CD4-positive, alpha-beta memory T cell (primary cell): ENCODE measurements around the gene LSM14B. TPM values are rescaled to one million over a fixed set of nuclear protein-coding genes. Genes with fewer than 3 reads are reported as not detected.

Source experiments
- CTCF ChIA-PET: fragments of 350-600 bp; sonication (Branson Sonifier 250); formaldehyde crosslinking; loops from one replicate; lab custom pipeline; 2021; ENCODE audit warnings: inconsistent platforms; ENCODE audit not compliant: partially characterized antibody; lab: Charles Lee
- POLR2A ChIA-PET: fragments of 350-600 bp; sonication (Branson Sonifier 250); formaldehyde crosslinking; loops from one replicate; lab custom pipeline; 2021; ENCODE audit not compliant: partially characterized antibody; lab: Charles Lee
- DNase-seq, 5 donors: peaks; one replicate each; pipeline versions ENCODE4 v3.0.0 to v3.0.0-alpha.2; 2020 to 2022; ENCODE audit warnings: mixed read lengths in 1 of 5
- H3K27ac ChIP-seq: one replicate; pipeline ENCODE4 v1.7.0; 2013; ENCODE audit warnings: low read depth, low read length
- H3K27me3 ChIP-seq: 2 replicates; pipeline ENCODE4 v1.7.0; 2013; ENCODE audit warnings: mild to moderate bottlenecking, low read length, moderate library complexity; ENCODE audit not compliant: insufficient read depth
- H3K36me3 ChIP-seq: 2 replicates; pipeline ENCODE4 v1.7.0; 2013; ENCODE audit warnings: mild to moderate bottlenecking, low read length, moderate library complexity; ENCODE audit not compliant: insufficient read depth
- H3K4me1 ChIP-seq: 2 replicates; pipeline ENCODE4 v1.7.0; 2013; ENCODE audit warnings: mild to moderate bottlenecking, low read length, moderate library complexity; ENCODE audit not compliant: insufficient read depth
- H3K4me3 ChIP-seq, 2 donors: one replicate each; pipeline ENCODE4 v1.7.0; 2013; ENCODE audit warnings: low read length in 2 of 2, mild to moderate bottlenecking in 1 of 2
- H3K9me3 ChIP-seq, 2 donors: one replicate each; pipeline ENCODE4 v1.7.0; 2013; ENCODE audit warnings: low read length in 2 of 2, control low read depth in 1 of 2; ENCODE audit not compliant: control insufficient read depth in 1 of 2
- H3K27ac Mint-ChIP-seq, 7 donors: one replicate each; pipeline ENCODE4 v1.8.0; 2020 to 2021; ENCODE audit warnings: mixed read lengths in 7 of 7, mild to moderate bottlenecking in 6 of 7, inconsistent platforms in 3 of 7, moderate library complexity in 3 of 7
- H3K27me3 Mint-ChIP-seq, 2 donors: one replicate each; pipeline ENCODE4 v1.8.0; 2020 to 2021; ENCODE audit warnings: mixed read lengths in 2 of 2
- H3K36me3 Mint-ChIP-seq, 2 donors: one replicate each; pipeline ENCODE4 v1.8.0; 2020 to 2021; ENCODE audit warnings: mixed read lengths in 2 of 2, inconsistent platforms in 1 of 2, mild to moderate bottlenecking in 1 of 2
- H3K4me1 Mint-ChIP-seq, 4 donors: one replicate each; pipeline ENCODE4 v1.8.0; 2020 to 2021; ENCODE audit warnings: mixed read lengths in 4 of 4, mild to moderate bottlenecking in 1 of 4
- H3K4me3 Mint-ChIP-seq, 8 donors: one replicate each; pipeline ENCODE4 v1.8.0; 2020 to 2021; ENCODE audit warnings: mixed read lengths in 8 of 8, mild to moderate bottlenecking in 7 of 8, moderate library complexity in 6 of 8, inconsistent platforms in 3 of 8
- H3K9me3 Mint-ChIP-seq, 8 donors: one replicate each; pipeline ENCODE4 v1.8.0; 2020 to 2021; ENCODE audit warnings: mixed read lengths in 8 of 8, mild to moderate bottlenecking in 5 of 8, inconsistent platforms in 3 of 8, moderate library complexity in 1 of 8
- intact Hi-C: fragments of 100-400 bp; cut with micrococcal nuclease; formaldehyde crosslinking; loops from one replicate; pipeline ENCODE4 v1.15.1; 2023
- polyA plus RNA-seq, 2 donors: library from polyadenylated mRNA; unstranded; fragments of 300-500 nt; fragmentation: Illumina TruSeq; gene quantifications; one replicate each; pipeline ENCODE4 v1.2.3, GENCODE V29; 2021
- total RNA-seq, 2 experiments: library from RNA; stranded (reverse); gene quantifications; one replicate each; pipeline ENCODE4 v1.2.3, GENCODE V29; 2021

LSM14B gene
- total and polyA plus RNA-seq, 4 experiments from 2014 or later = 0.78 to 50.3 (median 24.8) TPM

DNA sequence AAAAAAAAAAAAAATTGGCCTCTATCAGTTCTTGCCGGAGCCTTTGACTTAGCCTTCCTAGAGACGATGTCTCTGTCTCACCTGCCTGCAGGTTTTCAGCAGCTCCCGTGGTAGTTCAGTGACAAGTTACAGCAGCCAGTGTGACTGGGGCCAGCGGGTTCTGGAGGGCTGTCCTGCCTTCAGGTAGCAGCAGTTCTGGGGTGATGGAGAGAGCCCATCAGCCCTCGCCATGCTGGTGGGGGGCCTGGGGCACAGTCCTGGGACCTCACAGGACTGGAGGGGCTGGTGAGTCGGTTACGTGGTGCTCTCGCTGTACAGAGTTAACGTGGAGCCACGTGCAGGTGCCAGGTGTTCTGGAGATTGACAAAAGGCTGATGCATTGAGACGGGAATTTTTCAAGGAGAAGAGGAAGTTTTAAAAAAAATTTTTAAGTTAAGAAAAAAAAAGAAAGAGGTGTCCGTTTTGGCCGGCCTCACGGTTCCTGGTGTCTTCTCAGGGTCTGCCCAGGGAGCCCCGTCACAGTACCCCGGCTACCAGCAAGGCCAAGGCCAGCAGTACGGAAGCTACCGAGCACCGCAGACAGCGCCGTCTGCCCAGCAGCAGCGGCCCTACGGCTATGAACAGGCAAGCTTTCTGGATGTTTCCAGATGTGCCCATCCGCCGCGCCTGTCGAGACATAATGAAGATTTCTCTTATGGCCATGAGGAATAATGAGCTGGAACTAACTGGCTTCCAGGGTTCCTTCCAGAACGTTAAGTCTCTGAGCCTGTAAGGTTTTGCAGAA lies 51.9 kb downstream of the LSM14B start:
- H3K27ac Mint-ChIP-seq = peak overlapping the region in 1 of 7 donors; percentile 42
- no peaks in the 10 kb centered on the region for H3K4me1 Mint-ChIP-seq
- ChIA-PET CTCF (interaction anchor here (0.9 kb wide), 1 partner anchor 163 kb away, joined by 3 read pairs; no protein-coding TSS in a partner anchor), POLR2A (no interaction called here)
- H3K4me3 Mint-ChIP-seq = no peak overlapping the region
- Histone ChIP-seq H3K36me3 (peaks cover 4% of the 10 kb centered on the region), H3K27ac (no peak overlapping the region), H3K9me3 (no peaks in the 10 kb centered on the region), H3K4me1 (no peaks in the 10 kb centered on the region), H3K27me3 (no peaks in the 10 kb centered on the region), H3K4me3 (no peak overlapping the region)
- intact Hi-C loops = no loop called here
- H3K36me3 Mint-ChIP-seq = peaks cover 10 to 25% of the 10 kb centered on the region in 2 donors
- no peaks in the 10 kb centered on the region for H3K9me3 Mint-ChIP-seq
- H3K27me3 Mint-ChIP-seq = no peaks in the 10 kb centered on the region
- no peak for DNase-seq

DNA sequence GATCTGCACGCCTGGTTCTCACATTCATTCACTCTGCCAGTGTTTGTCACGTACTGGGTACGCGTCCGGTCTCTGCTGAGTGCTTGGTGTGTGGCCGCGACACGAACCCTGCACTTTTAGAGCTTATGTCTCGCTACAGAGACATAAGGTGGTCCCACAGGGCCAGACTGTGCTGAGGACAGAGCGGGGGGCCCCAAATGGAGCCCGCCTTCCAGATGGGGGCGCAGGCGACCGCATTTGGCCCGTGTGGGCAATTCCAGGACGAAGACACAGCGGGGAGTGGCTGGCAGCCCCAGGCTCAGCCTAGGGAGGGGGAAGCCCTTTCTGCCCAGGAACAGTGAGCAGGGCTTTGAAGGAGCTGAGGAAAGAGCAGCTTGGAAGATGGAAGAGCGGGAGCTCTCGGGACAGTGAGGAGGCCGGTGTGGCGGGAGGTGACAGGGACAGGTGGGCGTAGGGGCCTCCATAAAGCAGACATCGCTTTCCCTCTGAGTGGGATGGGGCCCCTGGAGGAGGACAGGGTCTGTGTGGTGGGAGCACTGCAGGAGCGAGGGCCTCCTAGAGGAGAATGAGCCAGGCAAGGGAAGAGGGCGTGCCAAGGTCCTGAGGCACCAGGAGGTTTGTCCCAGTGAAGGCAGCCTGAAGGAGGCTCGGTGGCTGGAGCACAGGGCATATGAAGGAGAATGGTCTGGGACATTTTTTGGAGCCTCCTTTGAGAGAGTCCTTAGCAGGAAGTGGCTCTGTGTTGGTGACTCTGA lies 52.8 kb downstream of the LSM14B start:
- H3K27ac Mint-ChIP-seq = peak overlapping the region in 3 of 7 donors; percentile 12 to 68 (median 47)
- peaks cover 4% of the 10 kb centered on the region for H3K36me3 ChIP-seq
- no peaks in the 10 kb centered on the region for H3K9me3 Mint-ChIP-seq
- ChIA-PET POLR2A (no interaction called here), CTCF (interaction anchor here (0.9 kb wide), 1 partner anchor 164 kb away, joined by 3 read pairs; no protein-coding TSS in a partner anchor)
- H3K27me3 Mint-ChIP-seq = no peaks in the 10 kb centered on the region
- no peaks in the 10 kb centered on the region for H3K9me3 ChIP-seq
- H3K36me3 Mint-ChIP-seq = peaks cover 10 to 20% of the 10 kb centered on the region in 2 donors
- H3K27ac ChIP-seq = no peak overlapping the region
- no peak overlapping the region for H3K4me3 ChIP-seq
- H3K4me1 Mint-ChIP-seq = no peaks in the 10 kb centered on the region
- no peaks in the 10 kb centered on the region for H3K27me3 ChIP-seq
- DNase-seq = no peak
- H3K4me3 Mint-ChIP-seq = peak overlapping the region in 1 of 8 donors; percentile 15
- intact Hi-C loops = no loop called here
- H3K4me1 ChIP-seq = no peaks in the 10 kb centered on the region

DNA sequence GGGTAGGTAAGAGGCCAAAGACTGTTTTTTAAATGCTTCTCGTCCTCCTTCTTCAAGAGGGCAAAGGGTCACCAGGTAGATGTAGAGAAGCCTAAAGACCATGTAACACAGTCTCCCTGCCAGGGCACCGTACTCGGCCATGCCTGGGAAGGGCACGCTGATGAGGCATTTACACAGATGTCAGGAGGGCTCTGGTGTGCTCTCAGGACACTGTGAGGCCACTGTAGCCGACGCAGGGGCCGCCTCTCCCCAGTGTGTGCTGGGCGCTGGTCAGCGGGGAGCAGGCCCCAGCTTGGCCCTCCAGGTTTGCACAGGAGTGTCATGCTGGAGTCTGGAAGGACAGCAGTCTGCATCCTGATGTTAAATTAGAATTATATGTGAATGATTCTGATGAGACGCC lies 53.4 kb downstream of the LSM14B start:
- Mint-ChIP-seq H3K36me3 (peaks cover 10 to 20% of the 10 kb centered on the region in 2 donors), H3K27ac (peak overlapping the region in 1 of 7 donors; percentile 68), H3K9me3 (no peaks in the 10 kb centered on the region), H3K4me3 (no peak overlapping the region), H3K27me3 (no peaks in the 10 kb centered on the region), H3K4me1 (no peaks in the 10 kb centered on the region)
- Histone ChIP-seq H3K9me3 (no peaks in the 10 kb centered on the region), H3K27ac (no peak overlapping the region), H3K4me1 (no peaks in the 10 kb centered on the region), H3K4me3 (no peak overlapping the region), H3K36me3 (peaks cover 4% of the 10 kb centered on the region), H3K27me3 (no peaks in the 10 kb centered on the region)
- POLR2A ChIA-PET = no interaction called here
- intact Hi-C loops = no loop called here
- no peak for DNase-seq
- CTCF ChIA-PET = no interaction called here

GRCh38 chr20:62176866-62177265 lies 54.6 kb downstream of the LSM14B start:
- Histone ChIP-seq H3K36me3 (peaks cover 4% of the 10 kb centered on the region), H3K4me1 (peaks cover 3% of the 10 kb centered on the region), H3K27ac (no peak overlapping the region), H3K27me3 (no peaks in the 10 kb centered on the region), H3K9me3 (no peaks in the 10 kb centered on the region), H3K4me3 (no peak overlapping the region)
- intact Hi-C loops = no loop called here
- peaks cover 3 to 4% (median 3%) of the 10 kb centered on the region in 4 donors for H3K4me1 Mint-ChIP-seq
- DNase-seq = no peak
- CTCF ChIA-PET = no interaction called here
- H3K9me3 Mint-ChIP-seq = no peaks in the 10 kb centered on the region
- POLR2A ChIA-PET = no interaction called here
- peaks cover 10 to 18% of the 10 kb centered on the region in 2 donors for H3K36me3 Mint-ChIP-seq
- H3K27ac Mint-ChIP-seq = peak overlapping the region in 1 of 7 donors; percentile 36
- no peak overlapping the region for H3K4me3 Mint-ChIP-seq
- no peaks in the 10 kb centered on the region for H3K27me3 Mint-ChIP-seq

GRCh38 chr20:62177307-62177706 lies 55.0 kb downstream of the LSM14B start:
- DNase-seq = no peak
- intact Hi-C loops = no loop called here
- H3K9me3 Mint-ChIP-seq = no peaks in the 10 kb centered on the region

DNA sequence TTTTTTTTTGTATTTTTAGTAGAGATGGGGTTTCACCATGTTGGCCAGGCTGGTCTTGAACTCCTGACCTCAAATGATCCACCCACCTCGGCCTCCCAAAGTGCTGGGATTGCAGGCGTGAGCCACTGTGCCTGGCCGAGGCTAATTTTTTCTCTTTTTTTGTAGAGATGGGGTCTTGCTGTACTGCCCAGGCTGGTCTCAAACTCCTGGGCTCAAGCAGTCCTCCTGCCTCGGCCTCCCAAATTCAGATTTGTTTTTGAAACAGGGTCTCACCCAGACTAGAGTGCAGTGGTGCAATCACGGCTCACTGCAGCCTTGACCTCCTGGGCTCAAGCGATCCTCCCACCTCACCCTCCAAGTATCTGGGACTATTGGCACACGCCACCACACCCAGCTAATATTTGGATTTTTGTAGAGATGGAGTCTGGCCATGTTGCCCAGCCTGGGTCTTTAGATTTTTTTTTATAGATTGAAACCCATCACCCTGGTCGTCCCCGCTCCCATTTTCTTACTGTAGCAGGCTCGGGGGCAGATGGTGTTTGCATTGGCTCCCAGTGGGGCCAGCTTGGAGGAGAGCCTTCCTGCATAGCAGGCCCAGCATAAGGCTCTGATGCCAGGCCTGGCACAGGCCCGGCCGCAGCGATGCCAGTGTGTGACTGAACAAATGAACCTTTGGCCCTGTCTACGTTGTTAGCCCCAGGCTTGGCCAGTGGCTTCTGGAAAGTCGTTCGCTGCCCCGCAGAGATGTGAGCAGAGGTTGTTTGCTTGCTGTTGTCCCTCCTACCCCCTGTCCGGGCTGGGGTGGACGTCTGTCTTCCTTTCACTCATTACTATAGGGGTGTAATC lies 56.3 kb downstream of the LSM14B start:
- no peaks in the 10 kb centered on the region for H3K27me3 Mint-ChIP-seq
- H3K9me3 Mint-ChIP-seq = peaks cover 0 to 2% (median 0%) of the 10 kb centered on the region in 8 donors
- H3K4me1 Mint-ChIP-seq = peaks cover 10 to 18% (median 11%) of the 10 kb centered on the region in 4 donors
- H3K36me3 Mint-ChIP-seq = peaks cover 10 to 25% of the 10 kb centered on the region in 2 donors
- Histone ChIP-seq H3K36me3 (peaks cover 4% of the 10 kb centered on the region), H3K9me3 (no peaks in the 10 kb centered on the region), H3K4me1 (peaks cover 9% of the 10 kb centered on the region), H3K27me3 (no peaks in the 10 kb centered on the region), H3K27ac (no peak overlapping the region), H3K4me3 (no peak overlapping the region)
- intact Hi-C loops = no loop called here
- no peak for DNase-seq
- ChIA-PET CTCF (no interaction called here), POLR2A (no interaction called here)
- no peak overlapping the region for H3K4me3 Mint-ChIP-seq
- H3K27ac Mint-ChIP-seq = no peak overlapping the region

More at GRCh38 chr20:62177307-62177706, 55.0 kb downstream of the LSM14B start:
- CTCF ChIA-PET = interaction anchor here (0.7 kb wide), 1 partner anchor 692 kb away, joined by 3 read pairs; no protein-coding TSS in a partner anchor
- Mint-ChIP-seq H3K4me3 (no peak overlapping the region), H3K27me3 (no peaks in the 10 kb centered on the region), H3K27ac (no peak overlapping the region), H3K4me1 (peaks cover 6 to 8% (median 7%) of the 10 kb centered on the region in 4 donors), H3K36me3 (peaks cover 10 to 19% of the 10 kb centered on the region in 2 donors)
- no peaks in the 10 kb centered on the region for H3K27me3 ChIP-seq
- peaks cover 4% of the 10 kb centered on the region for H3K36me3 ChIP-seq
- peaks cover 7% of the 10 kb centered on the region for H3K4me1 ChIP-seq
- H3K4me3 ChIP-seq = no peak overlapping the region
- no peaks in the 10 kb centered on the region for H3K9me3 ChIP-seq
- H3K27ac ChIP-seq = no peak overlapping the region
- POLR2A ChIA-PET = no interaction called here
